ENCODE data around the gene PPL. TPM values are rescaled to one million over a fixed set of nuclear protein-coding genes. Genes with fewer than 3 reads are reported as not detected.

PPL gene
- total RNA-seq, 1 experiment from 2014 or later, result 56.4 TPM

DNA sequence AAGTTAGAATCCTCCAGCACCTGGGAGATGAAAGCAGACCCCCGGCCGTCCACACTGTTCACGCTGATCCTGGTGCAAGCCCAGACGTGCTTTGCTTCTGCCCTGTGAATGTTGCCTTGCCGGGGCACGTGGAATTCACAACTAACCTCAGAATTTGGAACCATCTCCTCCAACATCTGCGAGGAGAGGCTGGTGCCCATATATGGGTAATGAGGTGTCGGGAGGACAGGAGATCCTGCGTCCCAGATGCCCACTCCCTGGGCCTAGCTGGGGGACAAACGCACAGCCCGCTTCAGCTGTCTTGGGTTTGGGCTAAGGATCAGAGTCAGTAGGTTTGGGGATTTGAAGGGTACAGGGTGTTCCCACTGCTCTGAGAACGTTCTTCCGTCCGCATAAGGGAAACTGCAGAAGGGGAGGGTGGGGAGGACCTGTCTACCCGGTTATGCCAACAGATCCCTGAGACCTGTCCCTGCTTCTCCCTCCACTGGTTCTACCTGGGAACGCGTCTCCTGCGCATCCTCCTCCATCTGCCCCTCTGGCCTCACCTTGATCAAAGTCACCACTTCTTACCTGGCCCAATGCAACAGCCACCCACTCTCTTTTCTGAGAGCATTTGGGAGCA is 14.1 kb downstream of the PPL start:
- Histone ChIP-seq H3K9ac (ENCODE audit: low read length) (no peak overlapping the region), H3K27me3 (ENCODE audit: insufficient read depth, low read length) (no peaks in the 10 kb centered on the region), H3K36me3 (ENCODE audit: control insufficient read depth in 1 of 2, insufficient read depth in 2 of 2, low read length in 2 of 2) (0 out of 4 replicates have a peak, but pooled peaks cover 0 to 8% of the 10 kb centered on the region in 2 experiments), H3K79me2 (ENCODE audit: insufficient read depth, low read length) (no peaks in the 10 kb centered on the region; the same call in 1 of the 2 replicates), H2AFZ (ENCODE audit: low read depth, low read length, poor library complexity, severe bottlenecking) (no peak overlapping the region), H3K9me2 (ENCODE audit: insufficient read depth) (no peaks in the 10 kb centered on the region), H3K4me3 (replicated peaks in 1 of 2; ENCODE audit: low read depth in 1 of 2, low read length in 2 of 2) (no peak overlapping the region), H4K20me1 (ENCODE audit: insufficient read depth) (no peaks in the 10 kb centered on the region), H3K4me2 (ENCODE audit: low read length) (no peak overlapping the region), H3K9me3 (ENCODE audit: control insufficient read depth in 1 of 2, insufficient read depth in 1 of 2, low read depth in 1 of 2, low read length in 2 of 2) (peaks cover 3 to 13% of the 10 kb centered on the region in 2 experiments; a peak in 2 of 4 replicates), H3K4me1 (ENCODE audit: control insufficient read depth in 1 of 2, insufficient read depth in 2 of 2, low read length in 2 of 2) (peaks cover 26 to 42% of the 10 kb centered on the region in 2 experiments), H3K27ac (ENCODE audit: low read depth, low read length) (no peak overlapping the region)
- ChIA-PET POLR2A (no interaction called here), CTCF (no interaction called here), RAD21 (ENCODE audit: low non-redundant PET in 1 of 2, low total read pairs in 2 of 2, uncharacterized antibody in 2 of 2, unreplicated experiment in 2 of 2) (no interaction called here)
- TF ChIP-seq ZFX (IDR thresholded peaks at IDR 0.05), result no peak
- TF ChIP-seq ELF1 (IDR thresholded peaks at IDR 0.05; ENCODE audit: borderline replicate concordance, low read depth), result no peak
- TF ChIP-seq, protein P1, sequence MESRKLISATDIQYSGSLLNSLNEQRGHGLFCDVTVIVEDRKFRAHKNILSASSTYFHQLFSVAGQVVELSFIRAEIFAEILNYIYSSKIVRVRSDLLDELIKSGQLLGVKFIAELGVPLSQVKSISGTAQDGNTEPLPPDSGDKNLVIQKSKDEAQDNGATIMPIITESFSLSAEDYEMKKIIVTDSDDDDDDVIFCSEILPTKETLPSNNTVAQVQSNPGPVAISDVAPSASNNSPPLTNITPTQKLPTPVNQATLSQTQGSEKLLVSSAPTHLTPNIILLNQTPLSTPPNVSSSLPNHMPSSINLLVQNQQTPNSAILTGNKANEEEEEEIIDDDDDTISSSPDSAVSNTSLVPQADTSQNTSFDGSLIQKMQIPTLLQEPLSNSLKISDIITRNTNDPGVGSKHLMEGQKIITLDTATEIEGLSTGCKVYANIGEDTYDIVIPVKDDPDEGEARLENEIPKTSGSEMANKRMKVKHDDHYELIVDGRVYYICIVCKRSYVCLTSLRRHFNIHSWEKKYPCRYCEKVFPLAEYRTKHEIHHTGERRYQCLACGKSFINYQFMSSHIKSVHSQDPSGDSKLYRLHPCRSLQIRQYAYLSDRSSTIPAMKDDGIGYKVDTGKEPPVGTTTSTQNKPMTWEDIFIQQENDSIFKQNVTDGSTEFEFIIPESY (IDR thresholded peaks at IDR 0.05; ENCODE audit: extremely low read depth, insufficient replicate concordance, low read length), result no peak
- TF ChIP-seq, protein P2, sequence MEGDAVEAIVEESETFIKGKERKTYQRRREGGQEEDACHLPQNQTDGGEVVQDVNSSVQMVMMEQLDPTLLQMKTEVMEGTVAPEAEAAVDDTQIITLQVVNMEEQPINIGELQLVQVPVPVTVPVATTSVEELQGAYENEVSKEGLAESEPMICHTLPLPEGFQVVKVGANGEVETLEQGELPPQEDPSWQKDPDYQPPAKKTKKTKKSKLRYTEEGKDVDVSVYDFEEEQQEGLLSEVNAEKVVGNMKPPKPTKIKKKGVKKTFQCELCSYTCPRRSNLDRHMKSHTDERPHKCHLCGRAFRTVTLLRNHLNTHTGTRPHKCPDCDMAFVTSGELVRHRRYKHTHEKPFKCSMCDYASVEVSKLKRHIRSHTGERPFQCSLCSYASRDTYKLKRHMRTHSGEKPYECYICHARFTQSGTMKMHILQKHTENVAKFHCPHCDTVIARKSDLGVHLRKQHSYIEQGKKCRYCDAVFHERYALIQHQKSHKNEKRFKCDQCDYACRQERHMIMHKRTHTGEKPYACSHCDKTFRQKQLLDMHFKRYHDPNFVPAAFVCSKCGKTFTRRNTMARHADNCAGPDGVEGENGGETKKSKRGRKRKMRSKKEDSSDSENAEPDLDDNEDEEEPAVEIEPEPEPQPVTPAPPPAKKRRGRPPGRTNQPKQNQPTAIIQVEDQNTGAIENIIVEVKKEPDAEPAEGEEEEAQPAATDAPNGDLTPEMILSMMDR (IDR thresholded peaks at IDR 0.05 in 2 of 3, conservative IDR thresholded peaks at IDR 0.05 in 1 of 3; ENCODE audit: borderline replicate concordance in 1 of 3, insufficient read depth in 1 of 3, low read depth in 2 of 3, low read length in 2 of 3), result no peak
- TF ChIP-seq FOSL1 (IDR thresholded peaks at IDR 0.05; ENCODE audit: low read depth), result no peak
- TF ChIP-seq POLR2A (IDR thresholded peaks at IDR 0.05; ENCODE audit: borderline replicate concordance, extremely low read depth, insufficient read depth, insufficient read length), result no peak
- DNase-seq (ENCODE audit: low read depth, low spot score), result no peak
- ATAC-seq, result no peak
- no TSS peak for BruUV-seq (replicated peaks)
- intact Hi-C loops (cut with micrococcal nuclease), result no loop called here
